GM19395 (cell line): ENCODE measurements around the gene KRTAP13-1.
A peak's percentile ranks its signal among the peaks of the same experiment; 100 is the strongest.

Source experiments
- ATAC-seq: cut with Tn5 transposase; IDR thresholded peaks from one replicate; pipeline ENCODE4 v1.9.1; 2021; ENCODE audit warnings: mild to moderate bottlenecking, moderate library complexity; ENCODE audit not compliant: unreplicated experiment

Gene KRTAP13-1

DNA sequence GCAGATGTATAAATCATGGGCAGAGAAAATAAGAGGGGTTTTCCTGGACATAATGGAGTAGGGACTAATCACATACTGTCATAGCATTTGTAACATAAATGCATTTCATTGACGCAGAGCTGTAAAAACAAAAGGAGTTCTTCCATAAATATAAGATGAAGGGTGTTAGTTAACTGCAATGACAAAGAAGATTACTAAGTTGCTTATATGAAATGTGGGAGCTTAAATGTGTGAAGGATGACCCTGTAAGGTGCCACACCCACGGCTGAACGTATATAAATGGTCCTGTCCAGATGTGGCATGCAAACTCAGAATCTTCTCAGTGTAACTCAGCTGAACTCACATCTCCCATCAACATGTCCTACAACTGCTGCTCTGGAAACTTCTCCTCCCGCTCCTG lies at the start of gene KRTAP13-1:
Gene KRTAP13-1 (plus strand): TSS at position 301 of the 400 bp plus-strand sequence. CDS start 56 bp downstream, at position 357.
- no peak for ATAC-seq

DNA sequence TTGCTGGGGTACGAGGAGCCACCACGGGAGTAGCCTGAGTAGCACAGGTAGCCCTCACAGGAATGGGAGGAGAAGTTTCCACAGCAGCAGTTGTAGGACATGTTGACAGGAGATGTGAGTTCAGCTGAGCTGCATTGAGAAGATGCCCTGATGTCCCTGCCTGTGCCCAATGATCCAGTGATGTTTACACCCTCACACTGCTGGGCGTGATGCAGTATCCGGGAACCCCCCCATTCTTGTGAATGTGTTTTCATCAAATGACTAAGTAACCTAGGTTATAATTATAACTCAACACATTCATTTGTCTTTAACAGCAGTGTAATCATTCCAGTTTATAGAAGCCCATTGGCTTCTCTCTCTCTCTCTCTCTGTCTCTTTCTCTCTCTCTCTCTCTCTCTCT lies 47.3 kb upstream of the KRTAP13-1 start, which contains the start of gene KRTAP23-1:
Gene KRTAP23-1 (minus strand): TSS at position 101 of the 400 bp plus-strand sequence. CDS start 0 bp downstream, at position 101.
- ATAC-seq, result no peak

GRCh38 chr21:30349572-30349971 lies 46.3 kb upstream of the KRTAP13-1 start:
- no peak for ATAC-seq

DNA sequence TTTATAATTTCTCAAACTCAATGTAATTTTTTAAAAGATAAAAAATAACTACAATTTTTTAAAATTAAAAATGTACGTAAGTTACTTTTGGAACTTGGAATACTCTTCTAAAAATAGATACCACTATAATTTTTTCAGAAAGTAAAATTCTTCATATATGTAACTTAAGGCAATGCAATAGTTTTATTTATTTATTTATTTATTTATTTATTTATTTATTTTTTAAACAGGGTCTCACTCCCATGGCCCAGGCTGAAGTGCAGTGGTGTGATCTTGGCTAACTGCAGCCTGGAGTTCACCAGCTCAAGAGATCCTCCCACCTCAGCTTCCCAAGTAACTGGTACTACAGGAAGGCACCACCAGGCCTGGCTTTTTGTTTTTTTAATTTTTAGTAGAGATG lies 44.3 kb upstream of the KRTAP13-1 start:
- no peak for ATAC-seq

GRCh38 chr21:30354308-30355005 lies 41.4 kb upstream of the KRTAP13-1 start:
- no peak for ATAC-seq

GRCh38 chr21:30355906-30356305 lies 39.9 kb upstream of the KRTAP13-1 start:
- no peak for ATAC-seq

- ATAC-seq, result no peak
These were observed 23.6 kb upstream of the KRTAP13-1 start, which contains the start of gene KRTAP13-2 for GRCh38 chr21:30372139-30372770. KRTAP13-2 (minus strand) TSS chr21:30372271; CDS start chr21:30372213, 58 bp downstream.

DNA sequence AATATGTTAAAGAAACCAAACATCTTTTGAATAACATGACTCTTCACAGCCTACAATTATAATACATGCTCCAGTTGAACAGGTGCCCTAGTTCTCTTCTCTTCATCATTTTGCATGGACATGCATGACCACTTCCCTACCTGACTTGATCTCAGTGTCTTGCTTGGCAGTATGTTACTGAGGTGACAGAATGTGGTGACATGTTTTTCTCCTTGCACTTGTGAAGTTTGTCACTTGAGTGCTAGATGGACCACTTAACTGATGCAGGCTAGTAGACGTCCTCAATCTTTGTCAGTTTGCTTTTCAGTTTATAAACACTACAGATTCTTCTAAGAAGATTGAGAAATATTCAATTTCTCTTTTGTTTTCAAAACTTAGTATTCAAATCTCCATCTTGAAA lies 13.6 kb upstream of the KRTAP13-1 start:
- ATAC-seq, result no peak

DNA sequence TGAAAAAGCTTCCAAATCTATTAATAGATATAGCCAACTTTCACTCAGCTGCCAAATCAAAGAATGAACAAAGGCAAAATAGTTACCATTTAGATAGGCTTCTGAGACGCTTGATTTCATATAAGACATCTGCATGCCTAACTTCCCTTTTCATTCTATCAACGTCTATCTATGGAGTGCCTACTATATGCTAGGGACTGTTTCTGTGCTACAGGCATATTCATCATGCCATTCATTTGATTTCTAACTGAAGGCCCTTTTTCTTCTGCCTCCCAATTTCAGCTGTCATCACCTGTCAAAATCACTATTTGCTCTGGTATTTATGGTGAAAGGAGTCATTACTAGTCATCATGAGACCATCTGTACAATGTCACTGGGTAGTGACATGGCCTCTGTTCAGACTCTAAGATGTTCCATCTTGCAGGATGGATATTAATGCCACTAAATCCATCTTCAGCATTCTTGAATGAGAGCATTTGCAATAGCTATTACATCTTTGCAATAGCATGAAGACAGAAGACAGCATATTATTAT lies 4.3 kb upstream of the KRTAP13-1 start:
- no peak for ATAC-seq

DNA sequence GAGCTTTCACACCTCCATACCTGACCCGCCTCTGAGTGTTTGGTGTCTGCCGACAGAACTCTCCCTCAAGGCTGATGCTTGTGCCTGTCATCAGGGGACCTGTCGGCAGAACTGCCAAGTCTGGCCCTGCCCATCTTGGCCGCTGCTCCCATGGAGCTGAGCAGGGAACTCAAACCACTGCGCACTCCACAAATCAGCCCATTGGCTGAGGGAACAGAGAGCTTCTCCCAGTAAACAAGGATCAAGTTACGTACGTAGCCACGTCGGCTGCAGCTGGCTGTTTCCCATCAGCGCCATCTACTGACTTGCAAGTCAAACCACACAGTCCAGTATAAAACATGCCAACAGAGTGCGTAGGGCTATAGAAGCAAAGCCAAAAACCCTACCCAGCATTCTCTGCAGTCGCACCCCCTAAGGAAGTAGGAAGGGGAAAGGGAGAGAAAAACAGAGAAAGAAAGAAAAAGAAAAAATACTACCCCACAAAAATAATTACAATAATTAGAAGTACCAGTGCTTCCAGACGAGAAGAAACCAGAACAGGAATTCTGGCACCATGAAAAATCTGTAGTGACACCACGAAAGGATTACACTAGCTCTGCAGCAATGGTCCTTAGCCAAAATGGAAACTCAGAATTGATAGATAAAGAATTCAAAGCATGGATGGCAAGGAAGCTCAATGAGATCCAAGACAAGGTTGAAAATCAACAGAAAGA lies 13.1 kb downstream of the KRTAP13-1 start:
- ATAC-seq, result no peak

DNA sequence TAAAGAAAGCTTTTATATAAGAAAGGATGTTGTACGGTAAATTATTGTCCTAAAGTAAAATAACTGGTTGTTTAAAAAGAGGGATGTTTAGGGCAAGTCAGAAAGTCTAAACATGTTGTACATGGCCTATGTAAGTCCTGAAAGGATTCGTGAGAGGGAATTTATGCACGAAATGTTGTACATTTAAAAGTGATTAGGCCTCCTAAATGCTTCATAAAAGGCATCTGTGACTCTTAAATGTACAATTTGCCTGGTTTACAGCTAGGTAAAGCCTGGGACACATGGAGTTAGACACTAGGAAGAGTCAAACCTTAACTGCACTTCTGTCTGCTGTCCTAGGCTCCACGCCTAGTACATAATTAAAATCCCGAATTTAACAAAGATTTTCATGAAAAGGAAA lies 20.2 kb downstream of the KRTAP13-1 start:
- ATAC-seq, result no peak

GRCh38 chr21:30425826-30426225 lies 30.0 kb downstream of the KRTAP13-1 start, which contains the start of gene KRTAP13-3:
KRTAP13-3 (minus strand) TSS chr21:30425926; CDS start chr21:30425912, 14 bp downstream.
- ATAC-seq, result no peak

DNA sequence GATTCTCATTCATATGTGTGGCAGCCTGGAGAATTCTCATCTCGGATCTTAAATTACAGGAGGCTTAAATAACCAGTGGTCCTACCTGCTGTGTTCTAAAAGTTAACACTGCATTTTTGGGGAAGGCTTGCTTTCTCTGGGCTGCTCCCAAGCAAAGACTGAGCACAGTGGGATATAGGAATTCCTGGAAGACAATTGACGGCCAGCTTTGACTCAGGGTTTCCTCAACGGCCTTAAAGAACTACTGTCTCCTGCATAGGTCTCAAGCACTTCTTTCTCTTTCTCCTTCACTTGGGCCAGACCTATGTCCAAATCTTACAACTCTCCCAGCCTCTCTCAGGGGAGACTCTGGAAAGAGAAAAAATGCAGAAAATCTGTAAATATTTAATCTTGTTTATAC lies 30.9 kb downstream of the KRTAP13-1 start:
- ATAC-seq, result no peak

GRCh38 chr21:30430170-30430655 lies 34.4 kb downstream of the KRTAP13-1 start, which contains the start of gene KRTAP13-4:
KRTAP13-4 (plus strand) TSS chr21:30430220; CDS start chr21:30430276, 56 bp downstream.
- ATAC-seq, result no peak

DNA sequence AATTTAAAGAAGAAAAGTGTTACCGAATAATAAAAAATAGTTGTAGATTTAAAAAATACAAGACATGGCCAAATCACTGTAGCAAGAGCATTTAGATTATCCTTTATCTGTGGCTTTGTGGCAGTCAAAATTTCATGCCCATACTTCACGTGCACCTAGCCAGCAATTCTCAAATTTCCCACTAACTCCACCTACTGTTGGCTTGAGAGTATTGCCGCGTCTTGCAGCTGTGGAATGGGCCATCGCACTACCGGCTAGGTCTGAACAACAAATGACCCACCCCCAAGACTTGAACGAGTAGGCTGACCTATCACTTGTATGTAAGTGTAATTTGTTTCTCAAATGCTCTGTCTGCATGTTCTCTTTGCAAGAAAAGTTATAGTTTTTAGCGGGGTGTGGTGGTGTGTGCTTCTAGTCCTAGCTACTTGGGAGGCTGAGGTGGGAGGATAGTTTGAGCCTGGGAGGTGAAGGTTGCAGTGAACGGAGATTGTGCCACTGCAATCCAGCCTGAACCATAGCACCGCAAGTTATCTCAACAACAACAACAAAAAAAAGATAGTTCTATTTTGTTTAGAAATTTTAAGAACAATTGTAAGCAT lies 38.3 kb downstream of the KRTAP13-1 start:
- ATAC-seq, result peak; percentile 56

DNA sequence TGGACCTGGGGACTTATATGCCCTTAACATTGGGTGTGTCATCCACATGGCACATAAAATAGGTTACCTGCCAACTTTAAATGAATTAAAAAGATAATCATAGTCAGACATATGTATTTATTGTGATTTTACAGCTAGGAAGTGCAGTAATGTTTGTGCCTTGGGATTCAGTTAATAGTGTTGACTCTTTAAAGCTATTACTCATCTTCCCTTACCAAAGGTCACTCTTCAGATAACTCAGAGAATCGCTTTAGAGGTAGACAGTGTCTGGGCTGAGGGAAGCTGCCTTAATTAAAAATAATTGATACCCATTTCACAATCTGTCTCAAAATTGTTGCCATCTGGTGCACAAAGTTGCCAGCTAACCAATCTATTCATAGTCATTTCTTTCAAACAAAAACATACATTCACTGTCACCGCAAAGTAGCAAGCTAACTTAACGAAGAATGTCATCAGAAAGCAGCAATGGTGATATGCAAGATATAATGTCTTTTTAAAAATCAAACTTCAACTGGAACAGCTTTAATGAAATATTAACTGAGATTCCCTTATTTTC lies 41.3 kb downstream of the KRTAP13-1 start:
- ATAC-seq, result no peak

- no peak for ATAC-seq
These were observed 44.1 kb downstream of the KRTAP13-1 start, which contains the start of gene KRTAP15-1 for GRCh38 chr21:30439975-30440374. KRTAP15-1 (plus strand) TSS chr21:30440275; CDS start chr21:30440328, 53 bp downstream.

- no peak for ATAC-seq
These were observed 47.4 kb downstream of the KRTAP13-1 start for GRCh38 chr21:30443226-30443625.

GRCh38 chr21:30444204-30444603 lies 48.4 kb downstream of the KRTAP13-1 start:
- no peak for ATAC-seq
